HCT116 (cell line): ENCODE results near the gene MAL. TPM values are rescaled to one million over a fixed set of nuclear protein-coding genes. Genes with fewer than 3 reads are reported as not detected.

Source experiments
- ATAC-seq: fragments of 200-7000 bp; cut with Tn5 transposase; 2 replicates; pipeline ENCODE4 v1.9.1; 2020; ENCODE audit warnings: mild to moderate bottlenecking, moderate library complexity
- BruUV-seq: library from RNA; stranded (reverse); fragments of 400-500 nt; replicated peaks from 2 replicates; lab custom pipeline; 2021; lab: Mats Ljungman, UMichigan
- CTCF ChIA-PET: fragments of 300-600 bp; sonication (Branson Sonifier 250); formaldehyde crosslinking; loops from one replicate; lab custom pipeline; 2021; ENCODE audit warnings: antibody characterized with exemption; lab: Charles Lee
- POLR2A ChIA-PET: fragments of 300-600, 350-600 bp; sonication (Branson Sonifier 250); formaldehyde crosslinking; loops from one replicate; lab custom pipeline; 2021; ENCODE audit warnings: antibody characterized with exemption; lab: Charles Lee
- RAD21 ChIA-PET, 2 experiments: fragments of 300-600 bp; sonication (Branson Sonifier 250); formaldehyde crosslinking; loops; one replicate each; lab custom pipeline; 2023; ENCODE audit warnings: low total read pairs in 2 of 2; ENCODE audit not compliant: uncharacterized antibody in 2 of 2, unreplicated experiment in 2 of 2, low non-redundant PET in 1 of 2; lab: Charles Lee
- DNase-seq: peaks from one replicate; pipeline ENCODE4 v3.0.0-alpha.2; 2010; ENCODE audit warnings: low read depth, low spot score
- H2AFZ ChIP-seq: fragments of 200-600 bp; shearing (Covaris generic), sonication (generic); 2 replicates; pipeline ENCODE4 v1.6.1; 2017; ENCODE audit warnings: low read depth, mixed run types, mixed read lengths, antibody characterized with exemption, low read length; ENCODE audit not compliant: poor library complexity, severe bottlenecking
- H3K27ac ChIP-seq: 2 replicates; pipeline ENCODE4 v1.5.1; 2012; ENCODE audit warnings: low read depth, low read length
- H3K27me3 ChIP-seq: fragments of 200-600 bp; sonication (generic); 2 replicates; pipeline ENCODE4 v1.6.1; 2016; ENCODE audit warnings: mixed run types, low read length, mixed read lengths; ENCODE audit not compliant: insufficient read depth
- H3K36me3 ChIP-seq, 2 experiments: fragments of 200-500 bp in 1 of 2; fragments of 200-600 bp in 1 of 2; sonication (Bioruptor generic) in 1 of 2; sonication (generic) in 1 of 2; 2 replicates each; pipeline versions ENCODE4 v1.5.1 to v1.6.1; 2014 to 2016; ENCODE audit warnings: low read length in 2 of 2, inconsistent platforms in 1 of 2, mixed read lengths in 1 of 2, mixed run types in 1 of 2; ENCODE audit not compliant: insufficient read depth in 2 of 2, control insufficient read depth in 1 of 2
- H3K4me1 ChIP-seq, 2 experiments: fragments of 200-600 bp in 1 of 2; sonication (generic) in 1 of 2; 2 replicates each; pipeline versions ENCODE4 v1.5.1 to v1.6.1; 2012 to 2017; ENCODE audit warnings: low read length in 2 of 2, inconsistent platforms in 1 of 2, mild to moderate bottlenecking in 1 of 2, mixed read lengths in 1 of 2, mixed run types in 1 of 2, moderate library complexity in 1 of 2; ENCODE audit not compliant: insufficient read depth in 2 of 2, control insufficient read depth in 1 of 2
- H3K4me2 ChIP-seq: fragments of 200-600 bp; sonication (generic); 2 replicates; pipeline ENCODE4 v1.6.1; 2017; ENCODE audit warnings: mixed run types, low read length, mixed read lengths
- H3K4me3 ChIP-seq, 2 experiments: fragments of 200-600 bp in 1 of 2; sonication (generic) in 1 of 2; replicated peaks in 1 of 2; 2 replicates each; pipeline ENCODE4 v1.5.1; 2011 to 2016; ENCODE audit warnings: low read length in 2 of 2, control low read depth in 1 of 2, low read depth in 1 of 2, mild to moderate bottlenecking in 1 of 2, mixed read lengths in 1 of 2, mixed run types in 1 of 2
- H3K79me2 ChIP-seq: fragments of 200-600 bp; sonication (generic); 2 replicates; pipeline ENCODE4 v1.6.1; 2017; ENCODE audit warnings: mild to moderate bottlenecking, mixed run types, low read length, moderate library complexity, mixed read lengths; ENCODE audit not compliant: insufficient read depth
- H3K9ac ChIP-seq: fragments of 200-600 bp; sonication (generic); 2 replicates; pipeline ENCODE4 v1.6.1; 2016; ENCODE audit warnings: low read length, mixed read lengths
- H3K9me2 ChIP-seq: fragments of 200-600 bp; sonication (generic), shearing (Covaris generic); 2 replicates; pipeline ENCODE4 v1.6.1; 2017; ENCODE audit warnings: mixed run types, mild to moderate bottlenecking, moderate library complexity; ENCODE audit not compliant: insufficient read depth
- H3K9me3 ChIP-seq, 2 experiments: fragments of 200-500 bp in 1 of 2; fragments of 200-600 bp in 1 of 2; sonication (Bioruptor generic) in 1 of 2; sonication (generic) in 1 of 2; 2 replicates each; pipeline ENCODE4 v1.6.1; 2014 to 2017; ENCODE audit warnings: low read length in 2 of 2, mixed read lengths in 2 of 2, inconsistent platforms in 1 of 2, low read depth in 1 of 2, mild to moderate bottlenecking in 1 of 2, mixed run types in 1 of 2, moderate library complexity in 1 of 2; ENCODE audit not compliant: control insufficient read depth in 1 of 2, insufficient read depth in 1 of 2
- H4K20me1 ChIP-seq: fragments of 200-600 bp; sonication (generic), shearing (Covaris generic); 2 replicates; pipeline ENCODE4 v1.6.1; 2017; ENCODE audit warnings: mixed run types, mild to moderate bottlenecking, moderate library complexity; ENCODE audit not compliant: insufficient read depth
- ATF3 ChIP-seq: IDR thresholded peaks from 2 replicates; pipeline ENCODE4 v1.6.1; 2012
- CBX3 ChIP-seq: IDR thresholded peaks from 2 replicates; pipeline ENCODE4 v1.6.1; 2012; ENCODE audit warnings: low read depth
- CEBPB ChIP-seq: IDR thresholded peaks from 2 replicates; pipeline ENCODE4 v1.6.1; 2012; ENCODE audit warnings: low read depth
- ELF1 ChIP-seq: IDR thresholded peaks from 2 replicates; pipeline ENCODE4 v1.6.1; 2012; ENCODE audit warnings: low read depth, borderline replicate concordance
- EZH2 ChIP-seq: fragments of 200-600 bp; sonication (generic); IDR thresholded peaks from 2 replicates; pipeline ENCODE4 v1.6.1; 2017; ENCODE audit warnings: antibody characterized with exemption, mixed run types
- EZH2phosphoT487 ChIP-seq: fragments of 200-600 bp; IDR thresholded peaks from 2 replicates; pipeline ENCODE4 v1.6.1; 2018; ENCODE audit warnings: antibody characterized with exemption, borderline replicate concordance
- MAX ChIP-seq: IDR thresholded peaks from 2 replicates; pipeline ENCODE4 v1.6.1; 2012
- POLR2A ChIP-seq: IDR thresholded peaks from 2 replicates; pipeline ENCODE4 v1.7.0; 2011; ENCODE audit warnings: borderline replicate concordance; ENCODE audit not compliant: insufficient read depth, insufficient read length; ENCODE audit errors: extremely low read depth
- RAD21 ChIP-seq: IDR thresholded peaks from 2 replicates; pipeline ENCODE4 v1.6.1; 2012; ENCODE audit warnings: low read depth, mild to moderate bottlenecking
- REST ChIP-seq: IDR thresholded peaks from 2 replicates; pipeline ENCODE4 v1.6.1; 2012; ENCODE audit warnings: low read depth
- SIN3A ChIP-seq: IDR thresholded peaks from 2 replicates; pipeline ENCODE4 v1.6.1; 2012; ENCODE audit warnings: low read depth
- SP1 ChIP-seq: IDR thresholded peaks from 2 replicates; pipeline ENCODE4 v1.6.1; 2012; ENCODE audit warnings: low read depth
- SRF ChIP-seq: IDR thresholded peaks from 2 replicates; pipeline ENCODE4 v1.6.1; 2012; ENCODE audit warnings: low read depth
- TCF7L2 ChIP-seq: IDR thresholded peaks from 2 replicates; pipeline ENCODE4 v1.7.0; 2011; ENCODE audit warnings: borderline replicate concordance, inconsistent platforms; ENCODE audit not compliant: insufficient read depth, insufficient read length; ENCODE audit errors: extremely low read depth
- YY1 ChIP-seq: IDR thresholded peaks from 2 replicates; pipeline ENCODE4 v1.6.1; 2011; ENCODE audit warnings: low read length, low read depth, moderate library complexity, mild to moderate bottlenecking; ENCODE audit not compliant: insufficient replicate concordance; ENCODE audit errors: extremely low read depth
- ZBTB33 ChIP-seq: IDR thresholded peaks from 2 replicates; pipeline ENCODE4 v1.6.1; 2011; ENCODE audit warnings: mild to moderate bottlenecking, low read length, moderate library complexity; ENCODE audit not compliant: insufficient replicate concordance; ENCODE audit errors: extremely low read depth
- ZFX ChIP-seq: fragments of 450-650 bp; IDR thresholded peaks from 2 replicates; pipeline ENCODE4 v1.6.1; 2017
- ZNF274 ChIP-seq: fragments of 200-500 bp; sonication (Bioruptor generic); IDR thresholded peaks from 2 replicates; pipeline ENCODE4 v1.6.1; 2014; ENCODE audit warnings: mild to moderate bottlenecking, low read depth, low read length, inconsistent platforms
- intact Hi-C: fragments of 100-400 bp; cut with micrococcal nuclease; formaldehyde crosslinking; loops from 2 replicates; pipeline ENCODE4 v1.10.0; 2022
- total RNA-seq: library from RNA; stranded (reverse); gene quantifications from one replicate; pipeline ENCODE4 v1.2.1, GENCODE V29; 2021; ENCODE audit not compliant: unreplicated experiment
- TF ChIP-seq, protein P1 (sequence below), 3 experiments: fragments of 200-600 bp in 1 of 3; sonication (generic) in 1 of 3; IDR thresholded peaks in 2 of 3; conservative IDR thresholded peaks in 1 of 3; 2 replicates each; pipeline ENCODE4 v1.5.1; 2012 to 2017; ENCODE audit warnings: low read depth in 2 of 3, low read length in 2 of 3, antibody characterized with exemption in 1 of 3, borderline replicate concordance in 1 of 3, control low read depth in 1 of 3, mild to moderate bottlenecking in 1 of 3, mixed read lengths in 1 of 3, mixed run types in 1 of 3, moderate library complexity in 1 of 3; ENCODE audit not compliant: insufficient read depth in 1 of 3

MAL gene
- total RNA-seq, 1 experiment from 2014 or later = not detected

DNA sequence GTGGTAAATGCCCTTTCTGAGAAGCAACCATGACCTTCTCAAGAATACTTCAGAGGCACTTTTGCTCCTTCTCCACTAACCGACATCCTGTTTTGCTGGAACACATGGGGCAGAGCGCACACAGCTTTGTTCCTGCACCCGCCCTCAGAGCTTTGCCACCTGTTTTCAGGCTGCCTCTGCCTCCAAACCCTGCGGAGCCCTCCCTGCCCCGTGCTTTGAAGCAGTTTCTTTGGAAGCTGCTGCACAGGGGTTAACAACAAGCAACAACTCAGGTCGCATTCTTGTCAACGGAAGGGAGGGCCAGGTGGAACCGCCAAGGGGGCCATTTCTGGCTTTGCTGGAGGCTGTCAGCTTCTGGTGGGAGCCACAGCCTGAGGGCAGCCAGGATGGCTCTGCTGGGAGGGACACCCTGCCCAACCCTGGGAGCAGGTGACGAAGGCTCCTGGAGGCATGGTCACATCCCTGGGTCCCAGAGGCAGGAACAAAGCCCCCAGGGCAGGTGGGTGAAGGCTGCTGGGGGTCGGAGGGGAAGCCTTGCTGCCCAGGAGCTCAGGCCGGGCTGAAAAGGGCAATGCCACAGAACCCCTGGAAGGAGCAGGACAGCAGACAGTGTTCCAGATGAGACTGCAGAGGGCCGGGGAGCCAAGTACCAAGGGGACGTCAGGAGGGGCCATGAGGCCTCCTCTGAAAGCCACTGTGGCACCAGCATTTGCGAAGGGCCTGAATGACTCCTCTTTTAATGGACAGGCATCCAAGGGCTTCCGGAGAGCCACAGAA lies 49.3 kb downstream of the MAL start:
- DNase-seq = no peak
- no peaks in the 10 kb centered on the region for H3K9me2 ChIP-seq
- no peaks in the 10 kb centered on the region for H3K36me3 ChIP-seq
- H2AFZ ChIP-seq = no peak overlapping the region
- POLR2A ChIA-PET = no interaction called here
- no peak for ATAC-seq
- CTCF ChIA-PET = interaction anchor here (2.0 kb wide), 1 partner anchor 41 kb away, joined by 18 read pairs; no protein-coding TSS in a partner anchor
- H3K79me2 ChIP-seq = no peaks in the 10 kb centered on the region
- H3K4me2 ChIP-seq = no peak overlapping the region
- intact Hi-C loops = no loop called here
- BruUV-seq = no TSS peak
- no peak overlapping the region for H3K27ac ChIP-seq
- RAD21 ChIA-PET = no interaction called here
- no peak overlapping the region for H3K9ac ChIP-seq
- no peak overlapping the region for H3K4me3 ChIP-seq
- no peaks in the 10 kb centered on the region for H3K9me3 ChIP-seq
- H3K4me1 ChIP-seq = peaks cover 5 to 15% of the 10 kb centered on the region in 2 experiments; a peak in 3 of 4 replicates
- H4K20me1 ChIP-seq = no peaks in the 10 kb centered on the region
- H3K27me3 ChIP-seq = 0 out of 2 replicates have a peak, but pooled peaks cover 6% of the 10 kb centered on the region
- TF ChIP-seq POLR2A (no peak), SRF (no peak), SIN3A (no peak), EZH2phosphoT487 (no peak), TCF7L2 (no peak), SP1 (no peak), ZNF274 (no peak), MAX (no peak), YY1 (no peak), ELF1 (no peak), EZH2 (no peak), CBX3 (no peak), ZBTB33 (no peak), ZFX (no peak), REST (no peak), CEBPB (no peak), ATF3 (no peak), RAD21 (no peak)
- TF ChIP-seq, protein P1, sequence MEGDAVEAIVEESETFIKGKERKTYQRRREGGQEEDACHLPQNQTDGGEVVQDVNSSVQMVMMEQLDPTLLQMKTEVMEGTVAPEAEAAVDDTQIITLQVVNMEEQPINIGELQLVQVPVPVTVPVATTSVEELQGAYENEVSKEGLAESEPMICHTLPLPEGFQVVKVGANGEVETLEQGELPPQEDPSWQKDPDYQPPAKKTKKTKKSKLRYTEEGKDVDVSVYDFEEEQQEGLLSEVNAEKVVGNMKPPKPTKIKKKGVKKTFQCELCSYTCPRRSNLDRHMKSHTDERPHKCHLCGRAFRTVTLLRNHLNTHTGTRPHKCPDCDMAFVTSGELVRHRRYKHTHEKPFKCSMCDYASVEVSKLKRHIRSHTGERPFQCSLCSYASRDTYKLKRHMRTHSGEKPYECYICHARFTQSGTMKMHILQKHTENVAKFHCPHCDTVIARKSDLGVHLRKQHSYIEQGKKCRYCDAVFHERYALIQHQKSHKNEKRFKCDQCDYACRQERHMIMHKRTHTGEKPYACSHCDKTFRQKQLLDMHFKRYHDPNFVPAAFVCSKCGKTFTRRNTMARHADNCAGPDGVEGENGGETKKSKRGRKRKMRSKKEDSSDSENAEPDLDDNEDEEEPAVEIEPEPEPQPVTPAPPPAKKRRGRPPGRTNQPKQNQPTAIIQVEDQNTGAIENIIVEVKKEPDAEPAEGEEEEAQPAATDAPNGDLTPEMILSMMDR (IDR thresholded peaks at IDR 0.05 in 2 of 3, conservative IDR thresholded peaks at IDR 0.05 in 1 of 3; ENCODE audit: borderline replicate concordance in 1 of 3, insufficient read depth in 1 of 3, low read depth in 2 of 3, low read length in 2 of 3) = no peak
